ENCODE results near the gene SIGLEC7.

The SIGLEC7 gene

DNA sequence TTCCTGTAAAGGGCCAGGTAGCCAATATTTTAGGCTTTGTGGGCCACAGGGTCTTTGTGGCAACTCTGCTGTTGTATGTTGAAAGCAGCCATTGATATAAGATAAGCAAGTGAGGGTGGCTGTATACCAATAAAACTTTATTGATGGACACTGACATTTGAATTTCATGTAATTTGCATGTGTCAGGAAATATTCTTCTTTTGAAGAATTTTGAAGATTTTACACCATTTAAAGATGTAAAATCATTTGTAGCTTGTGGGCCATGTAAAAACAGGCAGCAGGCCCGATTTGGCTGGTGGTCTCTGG, 31.5 kb upstream of the SIGLEC7 start:
- Histone ChIP-seq H2BK120ac (ENCODE audit: low read depth, low read length) (no peak overlapping the region), H3K27ac (ENCODE audit: low read length, poor library complexity, severe bottlenecking) (no peak overlapping the region), H2AFZ (ENCODE audit: low read depth, low read length) (no peak overlapping the region), H3K4me2 (ENCODE audit: low read length, poor library complexity, severe bottlenecking) (no peak overlapping the region), H4K91ac (ENCODE audit: low read length) (no peak overlapping the region), H3K9ac (ENCODE audit: low read length) (no peak overlapping the region), H3K27me3 (ENCODE audit: control insufficient read depth in 1 of 2, insufficient read depth in 1 of 2, low read length in 2 of 2) (peaks cover 4 to 43% of the 10 kb centered on the region in 2 experiments), H2BK5ac (ENCODE audit: low read depth, low read length, poor library complexity, severe bottlenecking) (no peak overlapping the region), H2AK5ac (ENCODE audit: low read length, severe bottlenecking) (no peak overlapping the region), H3K36me3 (ENCODE audit: control insufficient read depth in 1 of 2, insufficient read depth in 2 of 2, low read depth in 1 of 2, low read length in 2 of 2) (peaks cover 1 to 4% of the 10 kb centered on the region in 2 experiments), H2BK12ac (ENCODE audit: low read length in 2 of 2) (no peak overlapping the region), H3K79me1 (replicated peaks; ENCODE audit: low read length, poor library complexity, severe bottlenecking) (peaks cover 13% of the 10 kb centered on the region), H3K18ac (ENCODE audit: low read depth in 1 of 2, low read length in 2 of 2) (no peak overlapping the region), H3K23ac (ENCODE audit: low read length in 2 of 2) (no peak overlapping the region), H4K8ac (ENCODE audit: low read length) (no peak overlapping the region), H3K9me3 (ENCODE audit: control insufficient read depth, low read length) (no peaks in the 10 kb centered on the region), H2BK15ac (ENCODE audit: low read depth, poor library complexity, severe bottlenecking) (no peak overlapping the region), H3K4me1 (ENCODE audit: control insufficient read depth, insufficient read depth, low read depth, low read length) (peaks cover 11% of the 10 kb centered on the region), H3K4me3 (ENCODE audit: insufficient read depth in 1 of 2, low read depth in 1 of 2, low read length in 2 of 2) (no peak overlapping the region), H3K4ac (ENCODE audit: low read depth in 1 of 2, low read length in 2 of 2) (no peak overlapping the region), H3K14ac (ENCODE audit: low read length in 2 of 2) (no peak overlapping the region)
- 45% methylated on average over 1 of the region's 1 CpG for WGBS
- DNase-seq = no peak

DNA sequence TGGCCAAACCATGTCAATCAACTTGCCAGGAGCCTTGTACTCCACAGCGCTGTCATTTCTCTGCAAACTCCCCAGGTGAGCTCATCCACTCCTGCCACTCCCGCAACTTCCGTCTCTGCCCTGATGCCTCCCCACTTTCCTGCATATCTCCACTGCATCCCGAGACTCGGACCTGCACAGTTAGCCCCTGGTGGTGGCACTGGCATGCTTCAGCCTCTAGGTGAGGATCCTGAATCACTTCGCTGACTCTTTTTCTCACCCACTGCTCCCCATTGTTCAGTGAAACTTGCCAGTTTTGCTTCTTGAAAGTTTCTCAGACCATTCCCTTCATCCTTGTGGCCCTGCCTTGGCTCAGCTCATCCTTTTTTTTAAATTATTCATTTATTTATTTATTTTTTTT, 30.5 kb upstream of the SIGLEC7 start:
- no peak for DNase-seq
- no peak overlapping the region for H3K14ac ChIP-seq (ENCODE audit: low read length in 2 of 2)
- no peak overlapping the region for H3K4me2 ChIP-seq (ENCODE audit: low read length, poor library complexity, severe bottlenecking)
- H2AFZ ChIP-seq (ENCODE audit: low read depth, low read length) = no peak overlapping the region
- no peak overlapping the region for H2BK120ac ChIP-seq (ENCODE audit: low read depth, low read length)
- no peak overlapping the region for H2BK15ac ChIP-seq (ENCODE audit: low read depth, poor library complexity, severe bottlenecking)
- H3K23ac ChIP-seq (ENCODE audit: low read length in 2 of 2) = no peak overlapping the region
- no peak overlapping the region for H3K18ac ChIP-seq (ENCODE audit: low read depth in 1 of 2, low read length in 2 of 2)
- no peaks in the 10 kb centered on the region for H3K36me3 ChIP-seq (ENCODE audit: control insufficient read depth in 1 of 2, insufficient read depth in 2 of 2, low read depth in 1 of 2, low read length in 2 of 2)
- no peak overlapping the region for H2AK5ac ChIP-seq (ENCODE audit: low read length, severe bottlenecking)
- H3K4me3 ChIP-seq (ENCODE audit: insufficient read depth in 1 of 2, low read depth in 1 of 2, low read length in 2 of 2) = no peak overlapping the region
- H4K8ac ChIP-seq (ENCODE audit: low read length) = no peak overlapping the region
- H3K4me1 ChIP-seq (ENCODE audit: control insufficient read depth, insufficient read depth, low read depth, low read length) = peaks cover 11% of the 10 kb centered on the region
- no peak overlapping the region for H2BK5ac ChIP-seq (ENCODE audit: low read depth, low read length, poor library complexity, severe bottlenecking)
- no peak overlapping the region for H3K4ac ChIP-seq (ENCODE audit: low read depth in 1 of 2, low read length in 2 of 2)
- no peak overlapping the region for H2BK12ac ChIP-seq (ENCODE audit: low read length in 2 of 2)
- no peak overlapping the region for H4K91ac ChIP-seq (ENCODE audit: low read length)
- no peak overlapping the region for H3K9ac ChIP-seq (ENCODE audit: low read length)
- peaks cover 7% of the 10 kb centered on the region for H3K79me1 ChIP-seq (replicated peaks; ENCODE audit: low read length, poor library complexity, severe bottlenecking)
- no peak overlapping the region for H3K27ac ChIP-seq (ENCODE audit: low read length, poor library complexity, severe bottlenecking)
- 47% methylated on average over 6 of the region's 6 CpGs for WGBS
- H3K27me3 ChIP-seq (ENCODE audit: control insufficient read depth in 1 of 2, insufficient read depth in 1 of 2, low read length in 2 of 2) = peaks cover 4 to 51% of the 10 kb centered on the region in 2 experiments
- no peaks in the 10 kb centered on the region for H3K9me3 ChIP-seq (ENCODE audit: control insufficient read depth, low read length)

DNA sequence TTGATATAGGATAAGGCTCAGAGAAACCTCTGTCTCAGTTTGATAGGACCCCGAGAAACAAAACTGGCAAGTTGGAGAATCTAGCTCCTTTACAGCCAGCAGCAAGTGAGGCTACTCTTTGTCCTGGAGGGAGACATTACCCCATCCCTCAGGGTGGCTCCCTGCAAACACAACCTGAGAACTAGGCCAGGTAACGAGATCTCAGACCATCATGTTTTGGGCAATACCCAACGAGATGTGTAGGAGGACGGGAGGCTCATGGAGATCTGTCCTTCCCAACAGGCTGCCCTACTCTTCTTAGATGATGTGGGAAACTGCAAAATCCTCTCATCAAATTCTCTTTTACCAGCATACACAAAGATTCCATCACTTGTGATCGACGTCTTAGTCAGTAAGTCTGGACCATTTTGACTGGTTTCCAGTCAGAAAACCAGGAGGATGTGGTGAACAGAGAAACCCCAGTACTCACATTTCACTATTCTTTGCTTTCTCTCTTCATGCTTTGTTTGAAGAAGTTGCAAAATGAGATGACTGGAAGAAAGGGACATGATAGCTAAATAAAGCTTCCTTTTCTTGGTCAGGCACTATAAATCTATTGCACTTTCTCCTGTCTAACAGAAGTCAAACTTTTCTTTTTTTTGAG, 27.9 kb upstream of the SIGLEC7 start:
- Histone ChIP-seq H2AK5ac (ENCODE audit: low read length, severe bottlenecking) (no peak overlapping the region), H2BK12ac (ENCODE audit: low read length in 2 of 2) (no peak overlapping the region), H3K23ac (ENCODE audit: low read length in 2 of 2) (no peak overlapping the region), H4K8ac (ENCODE audit: low read length) (no peak overlapping the region), H2AFZ (ENCODE audit: low read depth, low read length) (no peak overlapping the region), H3K9ac (ENCODE audit: low read length) (no peak overlapping the region), H3K4me3 (ENCODE audit: insufficient read depth in 1 of 2, low read depth in 1 of 2, low read length in 2 of 2) (no peak overlapping the region), H3K18ac (ENCODE audit: low read depth in 1 of 2, low read length in 2 of 2) (no peak overlapping the region), H4K91ac (ENCODE audit: low read length) (no peak overlapping the region), H3K27me3 (ENCODE audit: control insufficient read depth in 1 of 2, insufficient read depth in 1 of 2, low read length in 2 of 2) (peaks cover 4 to 59% of the 10 kb centered on the region in 2 experiments), H3K4me2 (ENCODE audit: low read length, poor library complexity, severe bottlenecking) (no peak overlapping the region), H3K4me1 (ENCODE audit: control insufficient read depth, insufficient read depth, low read depth, low read length) (no peaks in the 10 kb centered on the region), H3K36me3 (ENCODE audit: control insufficient read depth in 1 of 2, insufficient read depth in 2 of 2, low read depth in 1 of 2, low read length in 2 of 2) (no peaks in the 10 kb centered on the region), H3K9me3 (ENCODE audit: control insufficient read depth, low read length) (no peaks in the 10 kb centered on the region), H2BK15ac (ENCODE audit: low read depth, poor library complexity, severe bottlenecking) (no peak overlapping the region), H3K14ac (ENCODE audit: low read length in 2 of 2) (no peak overlapping the region), H3K27ac (ENCODE audit: low read length, poor library complexity, severe bottlenecking) (no peak overlapping the region), H3K79me1 (replicated peaks; ENCODE audit: low read length, poor library complexity, severe bottlenecking) (no peaks in the 10 kb centered on the region), H2BK120ac (ENCODE audit: low read depth, low read length) (no peak overlapping the region), H3K4ac (ENCODE audit: low read depth in 1 of 2, low read length in 2 of 2) (no peak overlapping the region), H2BK5ac (ENCODE audit: low read depth, low read length, poor library complexity, severe bottlenecking) (no peak overlapping the region)
- WGBS = 86% methylated on average over 6 of the region's 6 CpGs
- no peak for DNase-seq

DNA sequence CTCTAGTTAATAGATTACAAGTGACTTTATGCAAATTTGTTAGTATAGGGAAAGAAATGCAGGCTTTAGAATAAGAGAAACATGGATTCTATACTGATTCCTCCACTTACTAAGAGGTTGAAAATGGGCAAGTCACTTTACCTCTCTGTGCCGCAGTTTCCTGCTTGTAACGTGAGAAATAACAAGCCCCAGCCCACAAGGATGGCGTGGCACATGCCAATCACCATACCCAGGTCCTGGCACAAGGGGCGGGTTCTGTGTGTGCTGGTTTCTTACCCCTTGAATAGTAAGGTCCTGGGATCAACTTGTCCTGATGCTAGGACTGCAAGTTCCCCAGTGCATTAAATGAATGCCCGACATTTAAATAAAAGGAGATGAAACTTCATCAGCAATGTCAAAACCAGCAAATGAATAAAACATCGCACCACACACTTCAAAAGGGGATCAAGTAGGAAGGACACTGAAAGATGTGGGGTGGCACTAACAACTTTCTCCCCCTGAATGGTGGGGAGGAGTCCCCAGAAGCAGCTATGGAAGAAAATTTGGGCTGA, 25.3 kb upstream of the SIGLEC7 start:
- Histone ChIP-seq H2BK120ac (ENCODE audit: low read depth, low read length) (no peak overlapping the region), H2BK12ac (ENCODE audit: low read length in 2 of 2) (no peak overlapping the region), H3K4me1 (ENCODE audit: control insufficient read depth, insufficient read depth, low read depth, low read length) (no peaks in the 10 kb centered on the region), H3K4ac (ENCODE audit: low read depth in 1 of 2, low read length in 2 of 2) (no peak overlapping the region), H2BK15ac (ENCODE audit: low read depth, poor library complexity, severe bottlenecking) (no peak overlapping the region), H2AFZ (ENCODE audit: low read depth, low read length) (no peak overlapping the region), H3K79me1 (replicated peaks; ENCODE audit: low read length, poor library complexity, severe bottlenecking) (no peaks in the 10 kb centered on the region), H2BK5ac (ENCODE audit: low read depth, low read length, poor library complexity, severe bottlenecking) (no peak overlapping the region), H3K23ac (ENCODE audit: low read length in 2 of 2) (no peak overlapping the region), H3K36me3 (ENCODE audit: control insufficient read depth in 1 of 2, insufficient read depth in 2 of 2, low read depth in 1 of 2, low read length in 2 of 2) (no peaks in the 10 kb centered on the region), H3K18ac (ENCODE audit: low read depth in 1 of 2, low read length in 2 of 2) (no peak overlapping the region), H3K4me3 (ENCODE audit: insufficient read depth in 1 of 2, low read depth in 1 of 2, low read length in 2 of 2) (no peak overlapping the region), H3K4me2 (ENCODE audit: low read length, poor library complexity, severe bottlenecking) (no peak overlapping the region), H3K14ac (ENCODE audit: low read length in 2 of 2) (no peak overlapping the region), H3K9ac (ENCODE audit: low read length) (no peak overlapping the region), H3K9me3 (ENCODE audit: control insufficient read depth, low read length) (no peaks in the 10 kb centered on the region), H4K8ac (ENCODE audit: low read length) (no peak overlapping the region), H3K27ac (ENCODE audit: low read length, poor library complexity, severe bottlenecking) (no peak overlapping the region), H3K27me3 (ENCODE audit: control insufficient read depth in 1 of 2, insufficient read depth in 1 of 2, low read length in 2 of 2) (peaks cover 0 to 46% of the 10 kb centered on the region in 2 experiments), H4K91ac (ENCODE audit: low read length) (no peak overlapping the region), H2AK5ac (ENCODE audit: low read length, severe bottlenecking) (no peak overlapping the region)
- DNase-seq = no peak
- WGBS = 75% methylated on average over 5 of the region's 6 CpGs
